ENCODE measurements around the gene TNFSF18. TPM values are rescaled to one million over a fixed set of nuclear protein-coding genes. Genes with fewer than 3 reads are reported as not detected.

TNFSF18 gene
- polyA plus RNA-seq, 1 donor from 2014 or later: not detected

DNA sequence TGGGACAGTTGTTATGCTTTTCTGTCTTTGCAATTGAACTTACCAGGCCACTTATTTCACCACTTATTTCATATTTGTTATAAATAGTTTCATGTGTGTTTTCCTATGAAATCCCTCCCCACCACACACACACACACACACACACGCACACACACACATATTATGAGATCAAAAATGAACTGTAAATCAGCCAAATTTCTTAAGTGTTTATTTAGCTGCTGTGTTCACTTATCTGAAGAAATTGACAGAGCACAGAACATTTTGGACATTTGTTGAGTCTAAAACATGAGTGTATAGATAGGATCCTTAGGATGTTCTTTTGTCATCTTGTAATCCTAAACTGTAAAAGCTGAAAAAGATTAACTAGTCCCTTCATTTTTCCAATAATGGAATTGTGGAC lies 7.8 kb upstream of the TNFSF18 start:
- Histone ChIP-seq H4K20me1 (ENCODE audit: insufficient read depth) (no peaks in the 10 kb centered on the region), H3K79me2 (replicated peaks; ENCODE audit: insufficient read depth, low read length) (no peaks in the 10 kb centered on the region), H3K36me3 (ENCODE audit: insufficient read depth, low read length) (no peaks in the 10 kb centered on the region), H3K27me3 (ENCODE audit: insufficient read depth, low read depth, low read length) (no peaks in the 10 kb centered on the region), H3K9me2 (ENCODE audit: insufficient read depth, low read length) (no peaks in the 10 kb centered on the region), H3F3A (ENCODE audit: insufficient read depth, low read length, poor library complexity, severe bottlenecking) (no peaks in the 10 kb centered on the region), H2AFZ (ENCODE audit: low read depth, low read length) (no peak overlapping the region), H3K4me3 (ENCODE audit: low read length) (no peak overlapping the region), H3K4me2 (ENCODE audit: low read length) (no peak overlapping the region), H3K9me3 (ENCODE audit: low read length) (no peaks in the 10 kb centered on the region), H3K9ac (ENCODE audit: low read length) (no peak overlapping the region), H3K27ac (ENCODE audit: low read length) (no peak overlapping the region)
- no peak for TF ChIP-seq SMC3 (conservative IDR thresholded peaks at IDR 0.05; ENCODE audit: poor library complexity)
- no peak for TF ChIP-seq TAF1 (IDR thresholded peaks at IDR 0.05; ENCODE audit: low read depth)
- TF ChIP-seq, protein P1, sequence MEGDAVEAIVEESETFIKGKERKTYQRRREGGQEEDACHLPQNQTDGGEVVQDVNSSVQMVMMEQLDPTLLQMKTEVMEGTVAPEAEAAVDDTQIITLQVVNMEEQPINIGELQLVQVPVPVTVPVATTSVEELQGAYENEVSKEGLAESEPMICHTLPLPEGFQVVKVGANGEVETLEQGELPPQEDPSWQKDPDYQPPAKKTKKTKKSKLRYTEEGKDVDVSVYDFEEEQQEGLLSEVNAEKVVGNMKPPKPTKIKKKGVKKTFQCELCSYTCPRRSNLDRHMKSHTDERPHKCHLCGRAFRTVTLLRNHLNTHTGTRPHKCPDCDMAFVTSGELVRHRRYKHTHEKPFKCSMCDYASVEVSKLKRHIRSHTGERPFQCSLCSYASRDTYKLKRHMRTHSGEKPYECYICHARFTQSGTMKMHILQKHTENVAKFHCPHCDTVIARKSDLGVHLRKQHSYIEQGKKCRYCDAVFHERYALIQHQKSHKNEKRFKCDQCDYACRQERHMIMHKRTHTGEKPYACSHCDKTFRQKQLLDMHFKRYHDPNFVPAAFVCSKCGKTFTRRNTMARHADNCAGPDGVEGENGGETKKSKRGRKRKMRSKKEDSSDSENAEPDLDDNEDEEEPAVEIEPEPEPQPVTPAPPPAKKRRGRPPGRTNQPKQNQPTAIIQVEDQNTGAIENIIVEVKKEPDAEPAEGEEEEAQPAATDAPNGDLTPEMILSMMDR (IDR thresholded peaks at IDR 0.05; ENCODE audit: poor library complexity, severe bottlenecking): no peak

GRCh38 chr1:173057984-173058383 lies 7.2 kb upstream of the TNFSF18 start:
- Histone ChIP-seq H3K36me3 (ENCODE audit: insufficient read depth, low read length) (no peaks in the 10 kb centered on the region), H3F3A (ENCODE audit: insufficient read depth, low read length, poor library complexity, severe bottlenecking) (no peaks in the 10 kb centered on the region), H2AFZ (ENCODE audit: low read depth, low read length) (no peak overlapping the region), H3K9ac (ENCODE audit: low read length) (no peak overlapping the region), H3K4me3 (ENCODE audit: low read length) (no peak overlapping the region), H4K20me1 (ENCODE audit: insufficient read depth) (no peaks in the 10 kb centered on the region), H3K27ac (ENCODE audit: low read length) (no peak overlapping the region), H3K4me2 (ENCODE audit: low read length) (no peak overlapping the region), H3K9me3 (ENCODE audit: low read length) (no peaks in the 10 kb centered on the region), H3K9me2 (ENCODE audit: insufficient read depth, low read length) (no peaks in the 10 kb centered on the region), H3K79me2 (replicated peaks; ENCODE audit: insufficient read depth, low read length) (no peaks in the 10 kb centered on the region), H3K27me3 (ENCODE audit: insufficient read depth, low read depth, low read length) (no peaks in the 10 kb centered on the region)
- TF ChIP-seq, protein P1 (IDR thresholded peaks at IDR 0.05; ENCODE audit: poor library complexity, severe bottlenecking): no peak
- no peak for TF ChIP-seq RAD21 (conservative IDR thresholded peaks at IDR 0.05)
- TF ChIP-seq SMC3 (conservative IDR thresholded peaks at IDR 0.05; ENCODE audit: poor library complexity): no peak
- no peak for TF ChIP-seq TAF1 (IDR thresholded peaks at IDR 0.05; ENCODE audit: low read depth)
- TF ChIP-seq EZH2 (IDR thresholded peaks at IDR 0.05; ENCODE audit: borderline replicate concordance, insufficient read depth, low read length, poor library complexity, severe bottlenecking): no peak
- TF ChIP-seq POLR2AphosphoS5 (IDR thresholded peaks at IDR 0.05): no peak
- no peak for TF ChIP-seq MXI1 (conservative IDR thresholded peaks at IDR 0.05; ENCODE audit: poor library complexity, severe bottlenecking)
- no peak for TF ChIP-seq REST (IDR thresholded peaks at IDR 0.05; ENCODE audit: borderline replicate concordance)
- no peak for TF ChIP-seq EP300 (conservative IDR thresholded peaks at IDR 0.05; ENCODE audit: poor library complexity, severe bottlenecking)

All from neural cell (in vitro differentiated cells).